Posterior cingulate gyrus (tissue), 11 donors: ENCODE data around the gene GAPVD1.
"Not testable (repeated sequence)": the region's sequence is repeated elsewhere in the genome, so short reads cannot be mapped to it uniquely, and the experiment has no call there.

ENCODE experiments used
- DNase-seq, 10 donors: peaks; one replicate each; pipeline versions ENCODE4 v3.0.0 to v3.0.0-alpha.2; 2020 to 2021; ENCODE audit warnings: mixed read lengths in 3 of 10
- intact Hi-C: fragments of 100-400 bp; cut with DNase I; formaldehyde crosslinking; loops from one replicate; pipeline ENCODE4 v1.15.1; 2023

GAPVD1 gene

DNA sequence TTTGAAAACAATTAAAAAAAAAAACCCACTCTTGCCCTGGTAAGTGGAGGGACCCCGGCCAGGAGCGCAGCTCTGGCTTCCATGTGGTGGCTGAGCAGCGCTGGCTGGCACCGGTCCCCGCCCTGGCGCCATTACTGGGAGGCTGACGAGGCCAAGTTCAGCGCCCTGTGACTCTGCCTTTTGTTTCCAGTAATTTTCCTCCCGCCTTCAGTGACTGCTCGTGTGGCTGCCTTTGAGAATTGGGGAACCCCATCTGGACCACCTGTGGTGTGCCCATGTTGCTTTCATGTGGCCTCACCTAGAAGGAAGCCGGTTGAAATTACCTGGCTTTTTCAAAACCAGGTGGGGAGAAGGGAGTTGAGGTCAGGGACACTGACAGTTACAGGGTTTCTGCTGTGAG is 136.1 kb downstream of the GAPVD1 start:
- intact Hi-C loops = no loop called here
- DNase-seq = peak in 2 of 10 donors; percentile 26 to 47

DNA sequence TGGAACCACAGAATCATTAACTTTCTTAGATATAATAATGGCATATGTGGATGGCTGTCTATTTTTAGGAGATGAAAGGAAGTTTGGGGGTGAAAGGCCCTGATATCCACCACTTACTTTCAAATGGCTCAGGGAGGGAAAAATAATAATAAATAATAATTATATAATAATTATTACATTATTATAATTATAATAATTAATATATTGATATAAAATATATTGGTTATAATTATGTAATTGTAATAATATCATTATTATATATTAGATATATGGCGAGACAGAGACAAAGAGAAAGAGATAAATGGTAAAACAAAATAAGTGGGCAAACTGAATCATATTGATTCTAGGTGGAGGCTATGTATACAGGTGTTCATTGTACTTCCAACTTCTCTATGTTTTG is 136.6 kb downstream of the GAPVD1 start:
- DNase-seq = no peak
- intact Hi-C loops = no loop called here

DNA sequence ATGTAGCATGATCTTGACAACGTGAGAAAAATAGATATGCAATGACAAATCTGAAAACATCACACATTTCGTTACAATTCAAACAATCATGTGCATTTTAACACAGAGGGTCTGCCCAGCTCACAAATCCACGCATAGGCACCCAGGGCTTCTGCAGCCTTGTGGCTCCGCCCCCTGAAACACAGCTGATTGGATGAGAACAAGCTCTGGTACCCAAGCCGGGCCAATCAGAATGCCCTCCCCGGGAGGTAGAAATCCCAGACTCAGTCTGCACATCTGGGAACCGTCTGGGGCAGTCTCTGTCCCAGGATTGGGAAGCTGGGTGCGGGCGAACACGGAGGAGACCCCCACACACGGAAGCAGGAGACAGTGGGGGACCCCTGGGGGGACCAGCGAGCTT is 137.5 kb downstream of the GAPVD1 start:
- intact Hi-C loops = no loop called here
- no peak for DNase-seq

DNA sequence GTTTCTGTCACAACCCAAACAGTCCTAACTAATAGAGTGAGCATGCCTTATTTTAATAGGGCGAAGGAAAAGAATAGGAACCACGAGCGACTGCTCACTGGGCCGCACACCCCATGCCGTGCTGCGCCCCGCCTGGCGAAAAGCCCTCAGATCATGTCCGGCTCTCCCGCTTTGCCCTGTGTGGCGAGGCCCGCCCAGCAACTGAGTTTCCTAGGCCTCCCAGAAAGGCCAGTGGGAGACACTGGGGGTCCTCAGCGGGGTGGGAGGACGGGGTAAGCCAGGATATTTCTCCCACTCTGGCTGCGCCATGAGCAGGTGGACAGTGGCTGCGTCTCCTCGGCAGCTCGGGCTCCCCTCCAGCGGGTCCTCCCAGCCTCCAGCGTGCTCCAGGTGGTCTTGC is 138.0 kb downstream of the GAPVD1 start:
- no peak for DNase-seq
- intact Hi-C loops = no loop called here

DNA sequence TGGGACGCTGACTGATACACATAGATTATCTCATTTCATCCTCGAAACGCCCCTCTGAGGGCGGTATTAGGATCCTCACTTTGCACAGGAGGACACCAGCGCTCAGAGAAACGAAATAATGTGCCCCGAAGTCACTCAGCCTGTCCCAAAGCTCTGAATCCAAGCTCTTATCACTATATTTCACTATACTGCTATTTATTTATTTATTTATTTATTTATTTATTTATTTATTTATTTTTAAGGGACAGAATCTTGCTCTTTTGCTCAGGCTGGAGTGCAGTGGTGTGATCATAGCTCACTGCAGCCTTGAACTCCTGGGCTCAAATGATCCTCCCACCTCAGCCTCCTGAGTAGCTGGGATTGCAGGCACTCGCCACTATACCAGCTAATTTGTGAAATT is 138.6 kb downstream of the GAPVD1 start:
- intact Hi-C loops, DNase-seq: not testable (repeated sequence)

DNA sequence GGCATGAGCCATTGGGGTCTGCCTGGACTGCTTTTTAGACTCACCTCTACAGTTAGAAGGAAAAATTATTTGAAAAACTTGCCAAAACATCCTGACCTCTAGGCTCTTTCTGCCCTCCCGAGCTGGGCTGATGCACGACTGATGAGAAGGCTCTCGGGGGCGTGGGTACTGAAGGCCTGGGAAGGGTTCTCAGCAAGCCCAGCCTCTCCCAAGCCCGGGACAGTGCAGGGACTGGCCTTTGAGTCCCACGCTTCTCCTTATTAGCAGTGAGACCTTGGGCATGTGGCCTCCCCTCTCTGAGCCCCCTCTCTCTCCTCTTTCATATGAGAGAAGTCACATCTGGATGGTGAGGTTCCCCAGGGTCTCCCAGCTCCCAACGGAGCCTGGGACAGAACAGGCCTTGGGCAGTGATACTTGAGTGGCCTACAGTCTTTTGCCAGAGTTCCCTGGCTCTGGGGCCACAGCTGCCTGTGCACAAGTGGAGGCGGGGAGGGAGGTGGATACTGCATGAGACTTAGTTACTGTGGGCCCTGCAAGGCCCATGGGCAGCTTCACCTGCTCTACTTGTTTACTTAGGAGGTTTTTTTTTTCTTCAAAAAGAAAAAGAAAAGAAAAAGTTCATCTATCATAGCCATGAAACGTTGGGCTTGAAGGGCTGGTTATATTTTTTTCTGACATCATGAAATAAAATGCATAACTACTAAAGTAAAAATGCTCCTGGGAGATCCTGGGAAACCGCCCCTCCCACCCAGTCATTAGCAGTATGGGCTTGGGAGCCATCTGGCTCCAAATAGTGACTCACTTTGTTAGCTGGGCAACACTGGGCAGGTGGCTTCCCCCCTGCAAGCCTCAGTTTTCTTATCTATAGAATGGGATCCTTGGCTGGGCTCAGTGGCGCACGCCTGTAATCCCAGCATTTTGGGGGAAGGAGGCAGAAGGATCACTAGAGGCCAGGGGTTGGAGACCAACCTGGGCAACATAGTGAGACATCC is 139.4 kb downstream of the GAPVD1 start:
- intact Hi-C loops = no loop called here
- DNase-seq = no peak

DNA sequence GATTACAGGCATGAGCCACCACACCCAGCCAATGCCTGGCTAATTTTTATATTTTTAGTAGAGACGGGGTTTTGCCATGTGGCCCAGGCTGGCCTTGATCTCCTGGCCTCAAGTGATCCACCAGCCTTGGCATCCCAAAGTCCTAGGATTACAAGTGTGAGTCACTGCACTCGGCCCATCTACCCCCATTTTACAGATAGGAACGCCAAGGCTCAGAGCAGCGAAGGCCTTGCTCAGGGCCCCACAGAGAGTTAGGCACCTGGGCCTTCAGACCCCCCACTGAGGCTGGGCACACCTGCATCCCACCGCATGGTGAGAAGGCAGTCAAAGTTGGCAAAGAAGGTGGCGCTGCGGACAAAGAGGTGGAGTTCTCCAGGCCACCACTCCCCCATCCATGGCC is 143.1 kb downstream of the GAPVD1 start:
- DNase-seq = no peak
- intact Hi-C loops = loop anchor here (5.0 kb wide), 4 partner anchors 228 to 1088 kb away; no protein-coding TSS in a partner anchor

DNA sequence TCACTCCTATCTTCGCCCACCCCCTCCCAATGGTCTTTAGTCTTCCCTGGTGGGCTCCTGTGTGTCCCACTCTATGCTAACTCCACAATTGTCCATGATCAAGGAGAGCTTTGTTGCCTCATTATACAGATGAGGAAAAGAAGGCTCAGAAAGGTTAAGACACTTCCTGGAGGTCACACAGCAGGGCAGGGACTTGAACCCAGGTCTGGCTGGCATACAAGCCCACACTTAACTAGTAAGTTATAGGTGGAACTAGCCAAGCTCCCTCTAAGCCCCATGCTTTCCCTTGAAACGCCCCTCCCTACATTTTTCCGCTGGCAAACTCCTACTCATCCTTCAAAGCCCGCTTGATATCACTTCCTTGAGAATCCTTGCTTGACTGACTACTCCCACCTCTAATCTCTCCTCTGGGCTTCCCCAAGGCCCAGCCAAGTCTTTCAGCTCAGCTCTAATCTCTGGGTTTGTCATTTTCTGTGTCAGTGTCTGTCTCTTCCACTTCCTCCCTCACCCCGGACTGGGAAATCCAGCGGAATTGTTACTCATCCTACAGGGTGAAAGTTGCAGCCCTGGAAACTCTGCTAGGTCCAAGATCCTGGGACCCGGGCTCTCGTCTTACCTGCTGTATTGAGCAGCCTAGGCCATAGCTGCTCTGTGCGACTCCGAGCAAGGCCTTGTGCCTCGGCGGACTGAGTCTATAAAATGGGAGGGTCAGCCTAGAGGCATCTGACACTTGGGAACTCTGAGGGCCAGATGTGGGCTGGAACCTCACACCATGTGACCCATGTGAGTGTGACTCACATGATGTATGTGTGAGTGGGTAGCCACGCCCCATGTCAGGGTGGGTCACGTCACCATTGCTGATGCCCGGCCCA is 144.5 kb downstream of the GAPVD1 start:
- DNase-seq = no peak
- intact Hi-C loops = loop anchor here (5.0 kb wide), 4 partner anchors 226 to 1086 kb away; no protein-coding TSS in a partner anchor

DNA sequence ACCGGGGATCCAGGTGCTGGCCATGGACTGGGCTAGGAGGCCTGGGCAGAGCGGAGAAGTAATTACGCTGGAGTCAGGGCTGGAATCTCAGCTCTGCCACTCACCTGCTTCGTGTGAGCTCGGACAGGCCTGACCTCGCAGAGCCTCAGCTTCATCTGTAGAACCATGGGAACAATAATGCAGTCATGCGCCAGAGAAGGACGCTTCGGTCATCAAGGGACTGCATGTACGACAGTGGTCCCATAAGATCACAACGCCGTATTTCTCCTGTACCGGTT is 145.1 kb downstream of the GAPVD1 start:
- no peak for DNase-seq
- intact Hi-C loops = loop anchor here (5.0 kb wide), 4 partner anchors 226 to 1086 kb away; no protein-coding TSS in a partner anchor

DNA sequence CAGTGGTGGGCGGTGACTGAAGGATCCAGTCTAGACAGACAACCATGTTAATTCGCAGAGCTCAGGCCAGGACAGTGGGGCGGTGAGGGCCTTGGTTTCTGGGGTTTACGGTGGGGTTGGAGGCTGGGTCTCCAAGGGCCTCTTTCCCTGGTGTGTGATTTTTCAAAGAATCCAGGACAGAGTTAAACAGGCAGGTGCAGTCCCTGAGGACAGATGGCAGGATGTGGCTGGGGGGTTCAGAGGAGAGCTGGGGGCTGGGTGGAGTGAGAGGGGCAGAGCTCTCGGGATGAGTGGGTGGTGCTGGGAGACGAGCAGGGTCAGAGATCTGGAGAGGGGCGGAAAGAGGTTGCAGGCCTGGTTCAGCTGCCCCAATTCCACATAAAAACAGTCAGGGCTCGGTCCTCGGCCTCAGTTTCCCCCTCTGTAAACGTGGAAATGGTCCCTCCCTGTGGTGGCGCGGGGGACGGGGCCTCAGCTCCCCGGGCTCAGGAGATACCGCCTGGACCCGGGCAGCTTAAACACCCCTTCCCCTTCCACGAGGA is 145.9 kb downstream of the GAPVD1 start:
- intact Hi-C loops = loop anchor here (5.0 kb wide), 4 partner anchors 225 to 1085 kb away; no protein-coding TSS in a partner anchor
- DNase-seq = no peak

DNA sequence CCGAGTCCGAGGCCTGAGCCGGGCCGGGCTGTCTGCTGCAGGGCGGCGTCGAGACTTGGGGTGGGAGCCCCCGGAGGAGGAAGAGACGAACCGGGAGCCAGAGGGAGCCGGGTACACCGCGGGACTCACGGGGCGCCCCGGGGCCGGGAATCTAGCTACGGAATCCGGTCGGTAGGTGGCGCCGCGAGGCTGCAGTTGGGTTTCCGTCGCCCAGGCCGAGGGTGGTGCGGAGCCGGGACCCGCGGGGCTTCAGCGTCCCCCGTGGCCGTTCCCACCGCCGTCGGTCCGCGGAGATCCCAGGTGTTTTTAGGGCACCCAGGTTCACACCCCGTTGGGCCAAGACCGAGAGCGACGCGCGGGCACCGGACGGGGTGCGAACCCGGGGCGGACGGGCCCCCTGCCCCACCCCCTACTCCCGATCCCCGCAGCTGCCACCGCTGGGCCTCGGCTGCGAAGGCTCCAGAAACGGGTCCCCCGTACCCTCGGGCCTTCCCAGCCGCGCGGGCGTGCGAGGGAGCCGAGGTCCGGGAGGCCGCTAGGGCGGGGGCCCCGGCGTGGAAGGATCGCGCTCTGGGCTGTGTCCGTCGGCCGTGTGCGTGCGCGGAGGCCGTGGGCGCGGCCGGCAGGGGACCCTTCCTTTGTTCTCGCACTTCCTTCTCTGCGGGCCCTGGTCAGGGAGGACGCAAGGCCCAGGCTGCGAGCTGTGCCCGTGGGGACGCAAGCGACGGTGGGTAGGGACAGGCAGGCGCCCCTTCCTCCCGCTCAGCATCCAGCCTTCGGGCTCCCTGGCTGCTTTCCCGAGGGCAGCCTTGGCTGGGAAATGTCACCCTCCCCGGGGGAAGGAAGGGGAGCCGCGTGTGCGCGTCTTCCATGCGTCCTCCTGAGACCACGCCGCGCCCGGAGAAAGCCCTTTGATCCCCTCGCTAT is 146.6 kb downstream of the GAPVD1 start:
- intact Hi-C loops = loop anchor here (2.0 to 5.0 kb wide), 5 partner anchors 224 to 1151 kb away; no protein-coding TSS in a partner anchor
- DNase-seq = peak; percentile 58 to 96 (median 78)

DNA sequence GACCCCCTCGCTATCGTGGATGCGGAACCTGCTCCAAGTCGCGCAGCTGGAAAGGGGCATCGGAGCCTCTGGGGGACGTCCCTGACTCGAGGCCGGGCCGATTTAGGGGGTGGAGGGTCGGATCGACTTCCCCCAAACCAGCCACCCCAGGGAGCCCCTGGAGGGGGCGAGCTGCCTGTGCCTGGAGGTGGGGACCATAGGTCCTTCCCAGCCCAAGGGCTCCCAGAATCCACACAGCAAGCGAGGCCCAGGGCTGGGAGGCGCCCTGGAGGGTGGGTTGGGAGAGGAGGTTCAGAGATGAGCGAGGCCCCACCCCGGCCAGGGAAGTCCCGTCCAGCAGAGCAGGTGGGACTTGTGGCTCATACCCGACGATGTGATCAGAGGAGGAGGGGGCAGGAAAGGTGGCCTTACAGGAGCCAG is 147.6 kb downstream of the GAPVD1 start:
- intact Hi-C loops = loop anchor here (2.0 to 5.0 kb wide), 5 partner anchors 223 to 1150 kb away; no protein-coding TSS in a partner anchor
- no peak for DNase-seq

DNA sequence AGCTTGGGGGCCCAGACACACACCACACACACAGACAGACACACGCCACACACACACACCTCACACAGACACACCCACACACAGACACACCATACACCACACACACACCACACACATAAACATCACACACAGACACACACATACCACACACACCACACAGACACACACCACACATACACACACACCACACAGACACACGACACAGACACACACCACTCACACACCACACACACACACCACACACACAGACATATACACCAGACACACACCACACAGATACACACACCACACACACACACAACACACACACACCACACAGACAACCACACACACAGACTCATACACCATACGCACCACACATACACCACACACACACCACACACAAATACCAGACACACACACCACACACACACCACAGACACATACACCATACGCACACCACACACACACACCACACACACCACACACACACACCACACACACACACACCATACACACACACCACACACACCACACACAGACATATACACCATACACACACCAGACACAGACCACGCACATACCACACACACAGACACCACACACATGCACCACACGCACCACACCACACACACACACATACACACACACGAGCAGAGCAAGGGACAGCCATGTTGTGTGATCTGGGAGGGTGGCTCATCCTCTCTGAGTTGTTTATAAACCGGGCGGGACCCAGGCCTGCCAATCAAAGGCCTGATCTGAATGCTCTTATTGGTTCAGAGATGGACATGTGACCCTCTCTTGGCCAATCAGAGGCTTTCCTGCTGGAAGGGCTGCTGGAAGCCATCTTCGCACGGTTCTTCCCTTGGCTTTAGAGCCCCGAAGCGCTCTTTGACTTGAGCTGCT is 148.3 kb downstream of the GAPVD1 start:
- intact Hi-C loops = loop anchor here (2.0 to 5.0 kb wide), 5 partner anchors 222 to 1149 kb away; no protein-coding TSS in a partner anchor
- peak in 1 of 10 donors; percentile 61 for DNase-seq

DNA sequence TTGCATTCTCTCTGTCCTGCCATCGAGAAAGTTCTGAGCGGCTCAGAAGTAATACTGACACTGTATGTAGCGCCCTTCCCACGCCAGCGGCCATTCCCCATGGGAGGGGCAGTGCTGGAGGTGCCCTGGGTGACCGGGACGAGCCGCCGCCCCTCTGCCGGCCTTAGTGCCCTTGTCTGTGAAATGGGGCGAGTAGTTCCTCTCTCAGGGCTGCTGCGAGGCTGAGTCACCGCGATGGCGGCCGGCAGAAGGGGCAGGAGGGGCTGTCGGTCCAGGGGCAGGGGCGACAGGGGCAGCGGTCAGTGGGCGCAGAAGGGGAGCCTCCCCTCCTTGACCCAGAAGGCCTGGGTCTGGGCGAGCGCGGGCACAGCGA is 148.9 kb downstream of the GAPVD1 start:
- no peak for DNase-seq
- intact Hi-C loops = no loop called here

DNA sequence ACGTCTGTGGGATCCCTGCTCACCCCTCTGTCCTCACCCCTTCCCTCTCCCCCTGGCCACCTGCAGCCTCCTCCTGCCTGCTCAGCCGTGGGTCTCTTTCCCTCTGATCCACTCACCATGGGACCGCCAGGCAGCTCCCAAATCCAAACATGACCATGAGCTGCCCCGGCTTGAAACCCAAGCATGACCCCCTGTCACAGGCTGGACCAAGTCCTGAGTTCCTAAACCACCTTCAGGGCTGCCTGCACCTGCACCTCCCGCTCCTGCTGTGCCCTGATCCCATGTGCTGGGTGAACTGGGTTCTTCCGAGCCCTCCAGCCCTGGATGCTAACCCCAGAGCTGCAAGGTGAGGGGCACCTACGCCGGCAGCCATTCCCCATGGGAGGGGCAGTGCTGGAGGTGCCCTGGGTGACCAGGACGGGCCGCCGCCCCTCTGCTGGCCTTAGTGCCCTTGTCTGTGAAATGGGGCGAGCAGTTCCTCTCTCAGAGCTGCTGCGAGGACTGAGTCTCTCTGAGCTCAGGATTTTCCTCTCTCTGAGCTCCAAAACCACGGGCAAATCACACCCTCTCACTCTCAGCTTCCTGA is 149.6 kb downstream of the GAPVD1 start:
- no peak for DNase-seq
- intact Hi-C loops = no loop called here

DNA sequence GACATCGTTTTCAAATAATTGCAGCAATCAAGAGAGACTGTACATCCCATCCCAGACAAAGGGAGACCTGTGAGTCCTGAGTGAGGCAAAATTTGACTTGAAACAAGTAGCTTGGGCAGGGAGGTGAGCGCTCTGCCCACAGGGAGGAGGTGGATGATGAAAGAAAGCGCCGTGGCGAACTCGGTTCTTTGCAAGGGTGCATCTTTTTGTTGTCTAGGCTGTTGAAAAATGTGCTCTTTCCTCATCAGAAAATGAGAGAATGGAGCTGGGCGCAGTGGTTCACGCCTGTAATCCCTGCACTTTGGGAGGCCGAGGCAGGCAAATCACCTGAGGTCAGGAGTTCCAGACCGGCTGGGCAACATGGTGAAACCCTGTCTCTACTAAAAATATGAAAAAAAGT is 150.5 kb downstream of the GAPVD1 start:
- DNase-seq = no peak
- intact Hi-C loops = no loop called here

DNA sequence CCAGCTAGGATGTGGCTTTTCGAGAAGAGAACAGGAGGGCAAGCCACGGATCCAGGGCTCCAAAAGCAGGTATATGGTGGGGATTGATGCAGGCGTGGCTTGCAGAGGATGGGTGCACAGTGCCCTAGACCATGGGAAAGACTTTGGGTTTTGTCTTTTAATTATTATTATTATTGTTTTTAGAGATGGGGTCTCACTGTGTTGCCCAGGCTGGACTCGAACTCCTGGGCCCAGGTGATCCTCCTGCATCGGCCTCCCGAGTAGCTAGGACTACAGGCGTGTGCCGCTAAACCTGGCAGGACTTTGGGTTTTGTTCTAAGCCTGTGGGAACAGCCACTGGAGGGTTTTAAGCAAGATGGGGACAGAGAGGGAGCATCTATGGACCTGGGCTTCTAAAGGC is 152.0 kb downstream of the GAPVD1 start:
- intact Hi-C loops = no loop called here
- DNase-seq = no peak
